Adrenal gland (tissue), 5 donors: ENCODE measurements around the gene SYT8.

ENCODE experiments used
- POLR2A ChIP-seq, 2 donors: fragments of 450-650 bp; IDR thresholded peaks; one replicate each; pipeline ENCODE4 v1.6.1; 2017; ENCODE audit warnings: antibody characterized with exemption in 2 of 2, mild to moderate bottlenecking in 2 of 2, moderate library complexity in 1 of 2
- TF ChIP-seq, protein P1 (sequence below), 6 experiments: fragments of 450-650 bp in 4 of 6; fragments of 200-600 bp in 2 of 6; sonication (generic) in 1 of 6; IDR thresholded peaks; 1 replicate in 5 of 6; 2 replicates in 1 of 6; pipeline versions ENCODE4 v1.5.1 to v1.8.0; 2016 to 2021; ENCODE audit warnings: antibody characterized with exemption in 6 of 6, mild to moderate bottlenecking in 2 of 6, moderate library complexity in 1 of 6
- donor health status: DM: no; HTN: no; CAD: no.

DNA sequence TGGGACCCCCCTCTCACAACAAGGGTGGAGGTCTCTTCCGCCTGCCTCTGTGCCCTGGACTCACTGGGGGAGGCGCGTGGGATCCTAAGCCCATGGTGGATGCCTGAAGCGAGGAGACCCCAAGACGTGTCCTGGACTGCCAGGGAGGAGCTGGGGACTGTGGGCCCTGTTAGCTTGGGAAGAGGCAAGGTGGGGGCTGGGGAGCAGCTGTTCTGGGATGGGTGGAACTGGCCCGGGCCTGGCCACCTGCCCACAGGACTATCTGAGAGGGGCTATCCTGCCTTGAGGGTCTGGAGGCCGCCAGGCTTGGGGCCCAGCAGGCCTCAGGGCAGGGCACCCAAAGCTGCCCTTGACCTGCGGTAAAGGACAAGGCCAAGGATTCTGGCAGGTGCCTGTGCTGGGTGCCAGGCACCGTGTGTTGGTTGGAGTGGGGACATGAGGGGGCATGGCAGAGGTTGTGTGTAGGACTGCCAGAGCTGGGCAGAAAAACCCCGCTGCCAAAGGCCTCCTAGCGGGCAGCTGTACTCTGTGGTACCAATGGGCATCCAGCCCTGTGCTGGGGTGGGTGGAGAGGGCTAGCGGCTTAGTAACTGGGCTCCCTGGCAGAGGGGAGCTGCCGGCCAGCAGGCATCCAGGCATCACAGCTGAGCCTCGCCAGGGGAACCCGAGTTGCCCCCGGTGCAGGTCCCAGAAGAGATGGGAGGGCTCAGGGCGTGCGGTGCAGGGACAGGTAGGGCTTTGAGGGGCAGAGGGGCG lies 18.8 kb downstream of the SYT8 start:
- TF ChIP-seq, protein P1, sequence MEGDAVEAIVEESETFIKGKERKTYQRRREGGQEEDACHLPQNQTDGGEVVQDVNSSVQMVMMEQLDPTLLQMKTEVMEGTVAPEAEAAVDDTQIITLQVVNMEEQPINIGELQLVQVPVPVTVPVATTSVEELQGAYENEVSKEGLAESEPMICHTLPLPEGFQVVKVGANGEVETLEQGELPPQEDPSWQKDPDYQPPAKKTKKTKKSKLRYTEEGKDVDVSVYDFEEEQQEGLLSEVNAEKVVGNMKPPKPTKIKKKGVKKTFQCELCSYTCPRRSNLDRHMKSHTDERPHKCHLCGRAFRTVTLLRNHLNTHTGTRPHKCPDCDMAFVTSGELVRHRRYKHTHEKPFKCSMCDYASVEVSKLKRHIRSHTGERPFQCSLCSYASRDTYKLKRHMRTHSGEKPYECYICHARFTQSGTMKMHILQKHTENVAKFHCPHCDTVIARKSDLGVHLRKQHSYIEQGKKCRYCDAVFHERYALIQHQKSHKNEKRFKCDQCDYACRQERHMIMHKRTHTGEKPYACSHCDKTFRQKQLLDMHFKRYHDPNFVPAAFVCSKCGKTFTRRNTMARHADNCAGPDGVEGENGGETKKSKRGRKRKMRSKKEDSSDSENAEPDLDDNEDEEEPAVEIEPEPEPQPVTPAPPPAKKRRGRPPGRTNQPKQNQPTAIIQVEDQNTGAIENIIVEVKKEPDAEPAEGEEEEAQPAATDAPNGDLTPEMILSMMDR (IDR thresholded peaks at IDR 0.05): no peak
- no peak for TF ChIP-seq POLR2A (IDR thresholded peaks at IDR 0.05)
